Thyroid gland (tissue), 4 donors: ENCODE measurements around the gene PELI1.

Experiments used
- CTCF ChIP-seq, 6 experiments: fragments of 200-600 bp in 3 of 6; fragments of 450-650 bp in 3 of 6; sonication (generic) in 3 of 6; IDR thresholded peaks; one replicate each; pipeline ENCODE4 v1.5.1; 2016 to 2019; ENCODE audit warnings: antibody characterized with exemption in 6 of 6, mild to moderate bottlenecking in 2 of 6, inconsistent platforms in 1 of 6, moderate library complexity in 1 of 6
- POLR2A ChIP-seq, 2 donors: fragments of 450-650 bp; IDR thresholded peaks; one replicate each; pipeline ENCODE4 v1.6.1; 2017; ENCODE audit warnings: antibody characterized with exemption in 2 of 2, mild to moderate bottlenecking in 2 of 2, moderate library complexity in 1 of 2

GRCh38 chr2:64166212-64166611, 22.0 kb upstream of the PELI1 start:
- no peak for TF ChIP-seq CTCF (IDR thresholded peaks at IDR 0.05)
- TF ChIP-seq POLR2A (IDR thresholded peaks at IDR 0.05) = no peak
